Posterior cingulate gyrus (tissue), 11 donors: ENCODE measurements around the gene TPX2.
"Not testable (repeated sequence)": the region's sequence is repeated elsewhere in the genome, so short reads cannot be mapped to it uniquely, and the experiment has no call there.

Experiments used
- DNase-seq, 10 donors: peaks; one replicate each; pipeline versions ENCODE4 v3.0.0 to v3.0.0-alpha.2; 2020 to 2021; ENCODE audit warnings: mixed read lengths in 3 of 10
- intact Hi-C: fragments of 100-400 bp; cut with DNase I; formaldehyde crosslinking; loops from one replicate; pipeline ENCODE4 v1.15.1; 2023

Gene TPX2

DNA sequence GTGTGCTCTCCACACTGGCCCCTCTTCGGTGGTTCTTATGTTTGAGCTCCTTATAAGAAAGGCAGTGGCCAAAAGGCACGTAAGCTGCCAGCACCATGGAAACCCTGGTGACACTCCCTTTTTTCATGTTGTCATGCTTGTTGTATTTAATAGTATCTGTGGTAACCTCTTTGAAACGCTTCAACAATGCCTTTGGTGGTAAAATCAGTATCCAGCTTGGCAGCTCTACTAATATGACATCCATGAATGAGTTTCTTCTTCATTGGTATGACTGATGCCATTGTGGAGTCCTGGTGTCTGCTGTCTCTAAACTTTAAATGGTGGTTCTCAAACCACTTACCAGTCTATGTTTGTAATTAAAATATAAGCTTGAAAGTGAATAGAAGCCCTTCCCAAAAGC lies 69.4 kb downstream of the TPX2 start:
- intact Hi-C loops: no loop called here
- DNase-seq: no peak

DNA sequence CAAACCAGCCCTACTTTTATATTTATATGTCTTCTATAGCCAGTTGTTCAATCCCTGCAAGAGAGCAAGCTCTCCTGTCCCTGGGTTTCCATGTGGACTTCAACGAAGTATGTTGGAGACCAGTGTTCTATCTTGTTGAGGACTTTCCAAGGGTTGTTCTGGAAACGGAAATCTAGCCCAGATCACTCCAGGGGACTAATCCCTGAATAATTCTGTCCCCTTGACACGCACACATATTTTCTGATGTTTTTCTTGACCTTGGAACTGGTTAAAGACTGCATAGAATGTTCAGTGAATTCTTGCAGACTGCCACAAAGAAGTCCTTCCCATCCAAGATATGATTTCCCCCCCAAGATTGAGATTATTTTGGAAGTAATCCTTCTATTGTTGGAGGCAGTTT lies 70.6 kb downstream of the TPX2 start:
- no peak for DNase-seq
- intact Hi-C loops: no loop called here

DNA sequence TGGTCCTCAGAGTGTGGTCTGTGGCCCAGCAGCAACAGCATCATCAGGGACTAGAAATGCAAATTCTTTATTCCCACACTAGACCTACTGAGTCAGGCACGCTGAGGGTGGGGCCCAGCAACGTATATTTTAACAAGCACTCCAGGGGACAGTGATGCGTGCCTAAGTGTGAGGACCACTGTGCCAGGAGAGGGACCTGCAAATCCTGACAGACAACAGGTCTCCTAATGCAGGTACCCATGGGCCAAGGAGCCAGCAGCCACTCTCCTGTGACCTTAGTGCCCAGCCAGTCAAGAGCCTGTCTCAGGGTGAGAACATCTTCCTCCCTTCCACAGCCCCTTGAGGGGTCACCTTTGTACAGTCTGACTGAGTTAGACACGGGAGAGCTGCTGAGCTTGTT lies 72.1 kb downstream of the TPX2 start:
- DNase-seq: peak in 1 of 10 donors; percentile 53
- intact Hi-C loops: no loop called here

- DNase-seq: peak in 1 of 10 donors; percentile 46
Observed at GRCh38 chr20:31811796-31812728, 73.0 kb downstream of the TPX2 start.

DNA sequence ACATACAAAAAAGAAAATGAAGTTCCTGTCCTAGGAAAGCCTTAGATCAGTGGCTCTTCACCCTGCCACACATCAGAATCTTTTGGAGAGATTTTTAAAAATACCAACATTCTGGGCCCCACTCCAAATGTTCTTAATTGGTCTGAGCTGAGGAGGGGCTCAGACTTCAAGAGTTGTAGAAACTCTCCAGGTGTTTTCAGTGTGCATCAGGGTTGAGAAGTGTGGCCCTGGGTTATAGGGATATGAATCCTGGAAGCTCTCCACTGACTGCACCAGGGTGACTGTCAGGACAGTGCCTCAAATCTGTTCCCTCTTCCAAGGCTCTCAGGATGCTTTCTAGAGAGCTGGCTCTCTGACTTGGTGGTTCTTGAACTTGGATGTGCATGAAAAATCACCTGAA lies 74.5 kb downstream of the TPX2 start:
- no peak for DNase-seq
- intact Hi-C loops: no loop called here

More at GRCh38 chr20:31811796-31812728, 73.0 kb downstream of the TPX2 start:
- intact Hi-C loops: no loop called here

GRCh38 chr20:31814142-31814541 lies 75.1 kb downstream of the TPX2 start:
- intact Hi-C loops: not testable (repeated sequence)
- peak in 1 of 10 donors; percentile 16 for DNase-seq

- DNase-seq: peak in 2 of 10 donors; percentile 17 to 45
- intact Hi-C loops: no loop called here
Observed at GRCh38 chr20:31815408-31816188, 76.5 kb downstream of the TPX2 start.

DNA sequence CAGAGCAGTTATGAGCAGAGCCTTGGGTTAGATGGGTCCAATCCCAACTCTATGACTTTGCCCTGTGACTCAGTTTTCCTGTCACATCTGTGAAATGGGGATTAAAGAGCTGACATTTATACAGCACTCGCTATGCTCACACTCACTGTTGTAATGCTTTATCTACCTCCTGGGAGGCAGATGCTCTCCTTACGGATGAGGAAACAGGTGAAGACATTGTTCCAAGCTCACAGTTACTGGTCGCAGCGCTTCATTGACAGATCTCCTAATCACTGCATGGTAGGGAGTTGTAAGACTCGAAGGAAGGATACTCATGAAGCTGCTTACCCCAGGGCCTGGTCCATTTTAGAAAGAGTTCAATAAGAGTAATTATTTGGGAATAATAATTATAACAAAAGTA lies 77.1 kb downstream of the TPX2 start:
- no peak for DNase-seq
- intact Hi-C loops: no loop called here

GRCh38 chr20:31817461-31817860 lies 78.4 kb downstream of the TPX2 start:
- DNase-seq: peak in 1 of 10 donors; percentile 20
- intact Hi-C loops: no loop called here

GRCh38 chr20:31818376-31818908 lies 79.4 kb downstream of the TPX2 start:
- DNase-seq: peak in 2 of 10 donors; percentile 5 to 28
- intact Hi-C loops: no loop called here

DNA sequence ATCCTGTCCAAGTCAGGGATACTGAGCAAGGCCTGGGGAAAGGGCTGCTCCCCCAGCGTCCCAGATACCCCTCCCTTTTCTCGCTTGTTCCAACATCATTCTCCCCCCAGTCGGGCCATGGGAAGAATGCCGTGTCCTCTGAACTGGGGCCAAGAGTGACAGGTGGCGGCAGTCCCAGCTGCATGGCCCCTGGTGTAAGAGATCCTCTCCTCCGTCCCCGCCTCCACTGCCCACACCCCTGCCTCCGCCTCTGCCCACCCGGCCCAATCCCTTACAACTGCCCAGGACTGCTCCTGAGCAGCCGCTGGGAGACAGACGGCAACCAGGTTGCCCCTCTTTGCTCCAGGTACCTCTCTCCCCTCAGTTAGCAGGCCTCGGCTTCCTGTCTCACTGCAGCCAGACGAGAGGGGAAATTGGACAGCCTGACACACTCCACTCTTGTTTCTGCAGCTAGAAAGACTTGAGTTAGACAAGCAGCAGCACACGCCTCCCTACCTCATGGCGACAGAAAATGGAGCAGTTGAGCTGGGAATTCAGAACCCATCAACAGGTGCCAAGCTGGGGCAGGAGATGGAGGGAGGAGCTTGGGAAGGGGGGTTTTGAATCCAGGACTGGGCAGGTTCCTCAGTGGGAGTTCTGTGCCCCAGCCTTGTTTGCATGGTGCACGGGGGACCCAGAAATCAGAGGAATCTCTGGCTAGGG lies 80.1 kb downstream of the TPX2 start, which contains the start of gene MYLK2:
MYLK2 (plus strand) TSS at position 274 of the 702 bp plus-strand sequence; CDS start at position 499, 225 bp downstream.
- peak in 2 of 10 donors; percentile 52 to 70 for DNase-seq

DNA sequence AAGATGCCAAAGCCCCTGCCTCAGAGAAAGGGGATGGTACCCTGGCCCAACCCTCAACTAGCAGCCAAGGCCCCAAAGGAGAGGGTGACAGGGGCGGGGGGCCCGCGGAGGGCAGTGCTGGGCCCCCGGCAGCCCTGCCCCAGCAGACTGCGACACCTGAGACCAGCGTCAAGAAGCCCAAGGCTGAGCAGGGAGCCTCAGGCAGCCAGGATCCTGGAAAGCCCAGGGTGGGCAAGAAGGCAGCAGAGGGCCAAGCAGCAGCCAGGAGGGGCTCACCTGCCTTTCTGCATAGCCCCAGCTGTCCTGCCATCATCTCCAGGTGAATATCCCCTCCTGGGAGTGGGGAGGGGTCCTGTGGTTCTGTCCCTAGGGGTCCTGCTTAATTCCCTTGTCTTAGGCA lies 81.1 kb downstream of the TPX2 start:
- DNase-seq: peak in 2 of 10 donors; percentile 52 to 67
- intact Hi-C loops: loop anchor here (5.0 to 10.0 kb wide), 3 partner anchors 272 to 835 kb away; partner anchors contain the start of genes PLAGL2 and POFUT1

More for the DNA sequence above, 80.1 kb downstream of the TPX2 start, which contains the start of gene MYLK2:
- intact Hi-C loops: no loop called here

- intact Hi-C loops: loop anchor here (5.0 to 10.0 kb wide), 3 partner anchors 271 to 833 kb away; partner anchors contain the start of genes PLAGL2 and POFUT1
- peak in 2 of 10 donors; percentile 64 to 67 for DNase-seq
Observed at GRCh38 chr20:31821427-31821826, 82.3 kb downstream of the TPX2 start.

DNA sequence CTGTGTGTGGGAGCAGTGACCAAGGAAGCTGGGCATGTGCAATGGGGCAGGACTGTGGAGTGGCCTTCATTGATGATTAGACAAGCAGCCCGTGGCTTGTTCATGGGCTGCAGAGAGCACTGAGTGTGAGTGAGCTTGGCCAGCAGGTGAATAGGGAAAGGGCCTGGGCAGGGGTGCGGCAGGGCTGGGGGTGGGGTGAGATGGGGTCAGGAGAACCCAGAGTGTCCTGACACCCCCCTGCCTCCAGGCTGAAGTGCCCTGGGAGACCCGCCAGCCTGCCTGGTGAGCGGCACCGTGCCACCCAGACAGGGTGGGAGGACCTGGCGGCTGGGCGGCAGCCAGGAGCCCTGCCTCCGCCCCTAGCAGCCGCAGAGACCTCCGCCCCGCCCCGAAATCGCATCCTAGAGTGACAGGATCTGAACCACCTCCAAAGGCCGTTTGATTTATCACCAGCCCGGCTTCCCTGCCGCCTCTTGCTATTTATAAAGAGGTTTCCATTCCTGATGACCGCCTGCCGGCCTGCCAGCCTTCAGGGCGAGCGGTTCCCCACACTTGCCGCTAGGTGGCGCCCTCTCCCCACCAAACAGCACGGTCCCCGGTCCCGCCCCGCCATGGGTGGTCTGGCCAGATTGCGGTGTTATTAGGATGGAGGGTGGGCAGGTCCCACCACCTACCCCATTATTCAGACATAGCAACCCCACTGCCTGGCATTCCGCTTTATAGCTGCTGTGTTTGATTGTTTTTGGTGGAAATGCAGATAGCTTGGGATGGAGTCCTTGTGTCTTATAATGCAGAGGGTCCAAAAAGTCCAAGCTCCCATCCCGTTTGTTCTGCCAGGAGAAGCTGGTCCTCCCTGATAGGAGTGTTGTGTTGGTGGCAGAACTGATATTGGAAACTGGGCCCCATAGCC lies 83.6 kb downstream of the TPX2 start:
- intact Hi-C loops: loop anchor here (1.0 to 10.0 kb wide), 5 partner anchors 130 to 832 kb away; partner anchors contain the start of genes PDRG1, PLAGL2 and POFUT1
- DNase-seq: peak; percentile 46 to 96 (median 78)

GRCh38 chr20:31823360-31824124 lies 84.5 kb downstream of the TPX2 start:
- intact Hi-C loops: loop anchor here (1.0 to 10.0 kb wide), 5 partner anchors 129 to 831 kb away; partner anchors contain the start of genes PDRG1, PLAGL2 and POFUT1

GRCh38 chr20:31824125-31824485 lies 85.0 kb downstream of the TPX2 start:
- DNase-seq: peak in 2 of 10 donors; percentile 9 to 65
- intact Hi-C loops: loop anchor here (5.0 to 10.0 kb wide), 3 partner anchors 268 to 831 kb away; partner anchors contain the start of genes PLAGL2 and POFUT1

More at GRCh38 chr20:31823360-31824124, 84.5 kb downstream of the TPX2 start:
- DNase-seq: peak in 2 of 10 donors; percentile 57 to 77

- intact Hi-C loops: loop anchor here (5.0 to 10.0 kb wide), 3 partner anchors 268 to 830 kb away; partner anchors contain the start of genes PLAGL2 and POFUT1
- DNase-seq: peak in 2 of 10 donors; percentile 39 to 62
Observed at GRCh38 chr20:31824554-31825313, 85.6 kb downstream of the TPX2 start.
